ENCODE data around the gene TLX2.

DNA sequence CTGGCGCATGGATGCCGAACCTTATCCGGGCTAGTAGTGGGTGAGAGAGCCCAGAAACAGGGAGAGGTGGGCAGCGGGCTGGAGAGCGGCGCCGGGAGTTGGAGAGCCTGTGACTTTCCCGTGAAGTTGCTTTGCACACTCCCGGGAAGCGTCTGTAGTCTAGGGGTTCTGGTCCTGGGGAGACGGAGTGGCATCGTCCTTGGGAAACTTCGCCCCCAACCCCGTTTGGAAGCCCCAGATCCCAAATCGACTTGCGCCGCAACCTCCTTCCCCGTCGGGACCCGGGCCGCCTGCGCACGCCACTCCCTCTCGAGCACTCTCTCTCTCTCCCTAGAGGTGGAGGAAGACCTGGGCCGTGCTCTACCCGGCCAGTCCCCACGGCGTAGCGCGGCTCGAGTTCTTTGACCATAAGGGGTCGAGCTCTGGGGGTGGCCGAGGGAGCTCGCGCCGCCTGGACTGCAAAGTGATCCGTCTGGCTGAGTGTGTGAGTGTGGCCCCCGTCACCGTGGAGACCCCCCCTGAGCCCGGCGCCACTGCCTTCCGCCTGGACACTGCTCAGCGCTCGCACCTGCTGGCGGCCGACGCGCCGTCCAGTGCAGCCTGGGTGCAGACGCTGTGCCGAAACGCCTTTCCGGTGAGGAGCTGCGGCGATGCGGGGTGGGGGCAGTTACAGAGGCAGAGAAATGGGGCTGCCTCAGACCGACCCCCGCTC is 40.7 kb downstream of the TLX2 start:
- TF ChIP-seq, protein P1, sequence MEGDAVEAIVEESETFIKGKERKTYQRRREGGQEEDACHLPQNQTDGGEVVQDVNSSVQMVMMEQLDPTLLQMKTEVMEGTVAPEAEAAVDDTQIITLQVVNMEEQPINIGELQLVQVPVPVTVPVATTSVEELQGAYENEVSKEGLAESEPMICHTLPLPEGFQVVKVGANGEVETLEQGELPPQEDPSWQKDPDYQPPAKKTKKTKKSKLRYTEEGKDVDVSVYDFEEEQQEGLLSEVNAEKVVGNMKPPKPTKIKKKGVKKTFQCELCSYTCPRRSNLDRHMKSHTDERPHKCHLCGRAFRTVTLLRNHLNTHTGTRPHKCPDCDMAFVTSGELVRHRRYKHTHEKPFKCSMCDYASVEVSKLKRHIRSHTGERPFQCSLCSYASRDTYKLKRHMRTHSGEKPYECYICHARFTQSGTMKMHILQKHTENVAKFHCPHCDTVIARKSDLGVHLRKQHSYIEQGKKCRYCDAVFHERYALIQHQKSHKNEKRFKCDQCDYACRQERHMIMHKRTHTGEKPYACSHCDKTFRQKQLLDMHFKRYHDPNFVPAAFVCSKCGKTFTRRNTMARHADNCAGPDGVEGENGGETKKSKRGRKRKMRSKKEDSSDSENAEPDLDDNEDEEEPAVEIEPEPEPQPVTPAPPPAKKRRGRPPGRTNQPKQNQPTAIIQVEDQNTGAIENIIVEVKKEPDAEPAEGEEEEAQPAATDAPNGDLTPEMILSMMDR (conservative IDR thresholded peaks at IDR 0.05; ENCODE audit: low read depth, low read length): no peak
- no peak for TF ChIP-seq EZH2 (IDR thresholded peaks at IDR 0.05; ENCODE audit: borderline replicate concordance, low read depth, low read length, poor library complexity, severe bottlenecking)
